NCI-H526 (cell line): ENCODE measurements around the gene OR4F15.

Source experiments
- DNase-seq, 2 experiments: peaks; one replicate each; lab custom pipeline; 2025; lab: John Stamatoyannopoulos, UW

The OR4F15 gene

GRCh38 chr15:101804375-101804774, 7.6 kb upstream of the OR4F15 start:
- DNase-seq, result no peak

GRCh38 chr15:101804941-101805340, 7.1 kb upstream of the OR4F15 start:
- DNase-seq, result no peak

- no peak for DNase-seq
Measured at GRCh38 chr15:101805605-101806345, 6.2 kb upstream of the OR4F15 start.

- no peak for DNase-seq
Measured at GRCh38 chr15:101807345-101807945, 4.6 kb upstream of the OR4F15 start.

GRCh38 chr15:101808201-101808600, 3.8 kb upstream of the OR4F15 start:
- no peak for DNase-seq

- DNase-seq, result no peak
Measured at GRCh38 chr15:101810456-101810855, 1.5 kb upstream of the OR4F15 start.

GRCh38 chr15:101810876-101811275, 1.1 kb upstream of the OR4F15 start:
- no peak for DNase-seq

- no peak for DNase-seq
Measured at GRCh38 chr15:101813803-101814534, 2.0 kb downstream of the OR4F15 start.

- DNase-seq, result no peak
Measured at GRCh38 chr15:101820781-101821180, 8.8 kb downstream of the OR4F15 start.

GRCh38 chr15:101827257-101827656, 15.3 kb downstream of the OR4F15 start:
- DNase-seq, result no peak

GRCh38 chr15:101828774-101829173, 16.8 kb downstream of the OR4F15 start:
- no peak for DNase-seq

- no peak for DNase-seq
Measured at GRCh38 chr15:101841656-101842055, 29.7 kb downstream of the OR4F15 start.

GRCh38 chr15:101844916-101845315, 32.9 kb downstream of the OR4F15 start:
- DNase-seq, result no peak

- DNase-seq, result no peak
Measured at GRCh38 chr15:101852356-101852755, 40.4 kb downstream of the OR4F15 start.
